ENCODE data around the gene RARB.

RARB gene

DNA sequence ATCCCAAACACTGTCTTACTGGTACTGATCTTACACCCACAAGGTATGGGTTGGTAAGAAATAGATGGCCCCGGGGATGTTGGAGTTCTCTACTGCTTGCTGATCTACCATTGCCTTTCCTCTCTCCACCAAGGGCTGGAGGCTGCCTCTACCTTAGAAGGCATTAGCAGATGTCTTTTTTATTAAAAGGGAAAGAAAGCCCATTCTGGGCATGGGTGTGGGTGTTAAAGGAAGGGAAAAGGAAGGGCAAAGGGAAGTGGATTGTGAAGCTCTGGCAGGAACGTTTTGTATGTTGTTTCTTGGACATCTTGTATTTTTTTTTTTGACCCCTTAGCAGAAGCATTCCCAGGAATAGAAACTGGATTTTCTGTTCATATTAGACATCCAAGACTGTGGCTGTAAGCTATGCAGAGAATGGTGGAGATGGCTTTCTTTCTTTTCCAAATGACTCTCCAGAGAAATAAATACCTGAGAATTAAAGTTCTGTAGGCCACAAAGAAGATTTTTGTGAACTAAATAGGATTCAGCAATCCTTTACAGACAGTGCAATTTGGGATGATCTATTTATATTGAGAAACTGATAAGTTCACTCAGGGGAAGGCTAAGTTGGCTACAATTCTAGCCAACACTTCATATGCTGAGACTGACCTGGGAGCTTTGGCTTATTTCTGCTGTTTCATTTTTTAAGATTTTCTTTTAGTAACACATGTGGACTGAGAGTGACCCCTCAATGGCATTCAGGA lies 127.8 kb downstream of the RARB start:
- DNase-seq (ENCODE audit: low spot score), result no peak

DNA sequence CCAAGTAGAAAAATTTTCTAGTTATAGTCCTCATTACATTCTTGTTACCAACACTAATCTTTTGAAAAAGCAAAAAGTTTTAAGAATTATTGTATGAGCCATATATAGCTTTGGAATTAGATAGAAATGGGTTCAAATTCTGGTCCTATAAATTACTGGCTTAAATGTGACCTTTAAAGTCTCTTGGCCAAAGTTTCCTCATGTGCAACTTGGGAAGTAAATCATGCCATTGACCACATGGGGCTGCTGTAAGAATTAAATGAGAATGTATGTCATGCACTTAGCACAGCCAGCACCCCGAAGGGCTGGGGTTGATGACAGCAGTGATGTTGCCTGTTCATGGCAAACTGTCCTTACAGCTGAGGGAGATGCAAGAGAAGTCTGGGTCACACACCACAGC lies 128.4 kb downstream of the RARB start:
- no peak for DNase-seq (ENCODE audit: low spot score)

DNA sequence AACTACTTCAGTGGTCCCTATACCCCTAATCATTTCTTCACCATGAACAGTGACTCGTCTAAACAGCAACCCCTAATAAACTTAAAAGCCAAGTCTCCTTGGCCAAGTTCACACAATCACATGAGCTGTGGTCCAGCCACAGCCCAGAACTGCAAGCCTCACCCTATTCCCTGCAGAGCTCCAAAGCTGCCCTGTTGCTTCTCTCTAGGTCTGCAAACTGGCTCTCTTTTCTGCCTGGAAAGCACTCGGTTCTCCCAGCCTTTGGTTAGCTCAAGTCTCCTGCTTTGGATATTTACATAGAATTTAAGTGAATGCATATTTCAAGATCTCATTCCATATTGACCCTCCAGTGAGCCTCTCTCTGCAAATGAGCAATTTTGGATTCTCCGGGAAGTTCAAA lies 129.6 kb downstream of the RARB start:
- no peak for DNase-seq (ENCODE audit: low spot score)

DNA sequence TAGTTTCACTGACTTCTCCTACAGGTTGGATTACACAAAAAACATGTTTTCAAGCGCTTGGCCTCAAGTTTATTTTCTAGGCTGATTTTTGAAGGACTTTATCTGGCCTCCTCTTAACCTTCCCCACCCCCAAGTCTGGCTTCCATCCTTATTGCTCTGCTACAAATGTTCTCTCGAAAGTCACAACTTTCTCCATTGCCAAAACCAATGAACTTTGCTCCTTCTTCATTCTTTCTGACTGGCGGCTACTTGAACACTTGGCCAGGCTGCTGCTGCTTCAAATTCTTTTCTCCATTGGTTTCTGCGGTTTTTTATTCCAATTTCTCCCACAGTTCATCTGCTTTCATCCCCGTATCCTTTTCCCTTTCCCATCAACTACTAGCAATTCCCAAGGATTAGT lies 130.1 kb downstream of the RARB start:
- DNase-seq (ENCODE audit: low spot score), result no peak

DNA sequence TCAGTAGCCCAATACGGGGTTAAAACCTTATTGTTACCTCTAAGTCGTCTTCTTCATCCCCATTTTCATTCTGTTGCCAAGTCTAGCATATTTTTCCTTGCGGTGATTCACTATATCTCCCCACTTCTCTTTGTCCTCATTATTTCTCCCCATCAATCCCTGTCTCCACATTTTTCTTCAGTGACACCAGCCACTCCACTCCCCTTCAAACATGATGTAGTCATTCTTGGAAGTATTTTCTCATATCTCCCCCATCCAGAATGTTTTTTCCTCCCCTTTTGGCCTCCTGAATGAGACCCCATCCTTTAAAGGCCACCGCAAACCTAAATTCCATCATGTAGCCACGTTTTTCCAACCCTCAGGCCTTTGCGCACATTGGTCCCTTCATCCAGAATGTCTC lies 130.7 kb downstream of the RARB start:
- DNase-seq (ENCODE audit: low spot score), result no peak

DNA sequence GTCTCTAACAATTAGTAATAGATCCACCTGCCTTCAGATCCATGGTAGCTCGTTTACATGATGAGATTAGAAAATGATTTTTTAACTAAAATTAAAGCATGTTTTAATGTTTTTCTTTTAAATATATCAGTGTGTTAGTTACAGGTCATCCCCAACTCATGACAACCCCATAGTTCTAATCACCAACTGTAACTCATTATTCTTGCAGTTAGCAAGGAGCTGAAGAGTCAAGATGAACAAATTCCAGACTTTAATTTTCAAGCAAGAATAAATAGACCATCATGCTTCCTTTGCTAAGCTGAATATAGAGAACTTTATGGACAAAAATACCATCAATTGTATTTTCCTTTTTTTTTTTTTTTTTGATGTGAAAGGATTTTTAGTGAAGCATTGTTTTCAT lies 135.5 kb downstream of the RARB start:
- DNase-seq (ENCODE audit: low spot score), result no peak

DNA sequence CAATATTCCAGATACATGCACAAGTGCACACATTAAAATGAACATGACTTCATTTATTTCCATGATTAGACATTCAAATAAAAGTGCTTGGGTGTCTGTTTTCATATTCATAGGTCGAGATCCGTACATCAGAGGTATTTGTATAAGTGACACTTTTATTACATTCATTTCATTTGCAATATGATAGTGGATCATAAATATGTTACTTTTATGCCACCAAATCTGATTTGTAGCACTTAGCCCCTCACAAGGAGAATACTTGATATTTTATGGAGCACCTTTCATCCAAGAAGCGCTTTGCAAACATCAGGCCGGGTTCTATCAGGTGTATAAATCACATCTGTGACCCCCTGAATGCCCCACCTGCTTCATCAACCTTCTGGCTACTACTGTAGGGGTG lies 136.0 kb downstream of the RARB start:
- DNase-seq (ENCODE audit: low spot score), result no peak

DNA sequence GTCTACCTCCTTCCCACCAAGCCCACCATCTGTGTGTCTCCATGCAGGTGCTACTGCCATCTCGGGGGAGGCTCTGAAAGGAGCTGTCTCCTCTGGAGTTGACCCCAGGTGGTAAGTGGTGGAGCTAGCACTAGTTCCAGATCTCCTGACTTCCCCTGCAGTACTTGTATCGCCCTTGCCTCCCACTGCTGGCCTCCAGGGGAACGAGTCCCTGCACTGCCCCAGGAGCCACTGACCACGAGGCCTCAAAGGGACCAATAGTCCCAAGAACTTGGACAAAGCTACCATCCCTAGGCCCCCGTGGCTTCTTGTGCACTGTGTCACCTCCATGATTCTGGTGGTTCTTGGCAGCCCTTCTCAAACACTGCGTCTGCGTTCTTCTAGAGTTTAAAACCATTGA lies 137.7 kb downstream of the RARB start:
- no peak for DNase-seq (ENCODE audit: low spot score)

DNA sequence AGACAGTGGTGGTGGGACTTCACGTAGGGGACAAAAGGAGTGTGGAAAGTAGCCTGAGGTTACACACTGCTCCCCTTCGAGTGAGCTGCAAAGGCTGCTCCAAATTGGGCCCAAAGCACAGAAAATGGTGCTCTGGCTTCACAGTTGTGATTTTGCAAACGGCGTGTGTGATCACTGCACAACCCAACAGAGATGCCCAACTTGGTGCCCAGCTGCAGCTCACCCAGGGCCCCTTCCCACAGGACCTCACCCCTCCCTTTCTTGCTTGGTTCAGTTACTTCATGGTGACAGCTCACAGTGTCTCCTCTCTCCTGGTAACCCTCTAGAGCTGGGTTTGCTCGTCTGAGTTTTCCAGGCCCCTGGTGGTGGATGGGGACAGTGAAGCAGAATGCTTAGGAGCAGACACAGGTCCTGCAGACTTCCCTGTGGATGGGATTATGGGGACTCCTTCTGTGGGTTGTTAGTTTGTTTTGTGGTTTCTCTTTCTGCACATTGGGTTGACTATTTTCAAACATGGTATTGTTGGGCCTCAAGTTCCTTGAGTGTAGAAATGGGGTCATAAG lies 138.4 kb downstream of the RARB start:
- DNase-seq (ENCODE audit: low spot score), result no peak

DNA sequence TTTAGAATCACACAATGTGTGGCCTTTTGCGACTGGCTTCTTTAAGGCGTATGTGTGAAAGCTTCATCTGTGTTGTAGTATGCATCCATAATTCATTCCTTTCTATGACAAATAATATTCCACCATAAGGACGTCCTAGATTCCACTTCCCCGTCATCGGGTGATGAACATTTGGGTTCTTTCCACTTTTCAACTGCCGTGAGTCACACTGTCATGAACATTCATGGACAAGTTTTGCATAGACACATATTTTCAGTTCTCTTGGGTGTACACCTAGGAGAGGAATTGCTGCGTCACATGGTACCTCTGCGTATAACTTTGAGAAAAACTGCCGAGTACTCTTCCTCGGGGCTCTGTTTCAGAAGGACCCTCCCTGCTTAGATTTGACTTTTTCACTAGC lies 139.3 kb downstream of the RARB start:
- DNase-seq (ENCODE audit: low spot score), result no peak

DNA sequence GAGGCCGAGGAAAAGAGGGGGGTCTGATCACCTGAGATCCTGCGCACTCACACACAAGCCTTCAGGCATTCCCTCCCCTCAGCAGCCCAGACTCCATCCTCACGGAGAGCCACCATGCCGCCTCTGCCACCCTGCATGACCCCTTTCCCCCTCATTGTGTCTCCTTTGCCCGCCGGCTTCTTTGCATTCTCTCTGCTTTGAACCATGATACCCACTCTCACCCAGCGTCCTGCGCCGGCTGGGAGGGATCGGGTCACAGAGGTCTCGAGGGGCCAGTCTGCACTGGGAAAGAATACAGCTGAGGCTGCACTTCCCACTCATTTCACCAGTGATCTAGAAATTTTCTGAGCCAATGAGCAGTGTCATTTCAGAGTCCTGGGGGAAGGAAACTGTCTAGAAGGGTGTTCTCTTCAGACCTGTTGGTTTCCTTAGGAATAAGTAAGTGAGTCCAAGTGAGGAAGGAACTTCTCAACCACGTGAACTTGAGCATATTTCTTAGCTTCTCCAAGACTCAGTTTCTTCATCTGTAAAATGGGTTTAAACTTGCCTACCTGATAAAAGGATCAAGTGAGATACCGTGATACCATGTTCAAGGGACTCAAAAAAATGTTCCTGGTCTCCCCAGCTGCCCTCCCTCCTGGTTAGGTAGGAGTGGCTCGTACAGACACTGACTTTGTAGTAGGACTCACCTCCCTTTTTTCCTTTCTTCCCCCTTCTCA lies 139.9 kb downstream of the RARB start:
- no peak for DNase-seq (ENCODE audit: low spot score)

DNA sequence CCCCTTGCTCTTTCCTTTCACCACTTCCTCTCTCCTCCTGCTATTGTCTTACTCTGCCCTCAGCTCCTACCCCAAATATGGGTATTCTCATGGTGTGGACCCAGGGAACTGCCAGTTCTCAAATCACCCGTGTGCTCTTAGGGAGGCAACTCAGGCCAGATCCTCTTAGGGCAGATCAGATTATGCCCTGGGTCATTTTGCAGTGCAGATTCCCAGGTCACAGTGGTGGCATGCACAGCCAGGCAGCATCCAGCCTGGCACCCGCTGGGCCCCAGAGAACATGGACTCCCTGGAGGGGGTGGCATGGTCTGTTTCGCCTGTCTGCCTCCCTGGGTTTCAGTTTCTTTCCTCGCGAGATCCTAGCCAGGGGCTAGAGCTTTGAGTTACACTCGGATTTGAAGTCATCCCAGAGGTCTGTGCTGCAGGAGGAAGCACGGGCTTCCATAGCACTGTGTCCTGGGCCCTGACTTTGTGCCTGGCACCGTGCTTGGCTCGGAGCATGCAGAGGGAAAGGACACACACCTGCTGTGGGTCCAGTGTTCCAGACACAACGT lies 140.5 kb downstream of the RARB start:
- DNase-seq (ENCODE audit: low spot score), result no peak

DNA sequence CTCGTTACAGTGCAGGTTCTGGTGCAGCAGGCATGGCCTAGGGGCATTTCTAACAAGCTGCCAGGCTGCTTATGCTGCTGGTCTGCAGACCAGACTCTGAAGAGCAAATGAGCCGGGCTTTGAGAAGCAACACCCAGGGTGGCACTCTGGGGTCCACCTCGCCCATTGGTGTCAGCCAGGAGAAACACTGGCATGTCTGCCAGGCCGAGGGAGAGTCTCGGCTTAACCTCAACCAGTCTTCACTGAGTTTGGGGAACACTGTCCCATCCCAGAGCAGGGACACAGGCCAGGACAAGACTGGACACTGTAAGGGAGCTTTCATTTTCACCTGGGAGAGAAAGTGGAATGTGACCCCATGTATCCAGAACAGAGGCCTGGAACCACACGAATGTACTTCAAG lies 143.2 kb downstream of the RARB start:
- no peak for DNase-seq (ENCODE audit: low spot score)

DNA sequence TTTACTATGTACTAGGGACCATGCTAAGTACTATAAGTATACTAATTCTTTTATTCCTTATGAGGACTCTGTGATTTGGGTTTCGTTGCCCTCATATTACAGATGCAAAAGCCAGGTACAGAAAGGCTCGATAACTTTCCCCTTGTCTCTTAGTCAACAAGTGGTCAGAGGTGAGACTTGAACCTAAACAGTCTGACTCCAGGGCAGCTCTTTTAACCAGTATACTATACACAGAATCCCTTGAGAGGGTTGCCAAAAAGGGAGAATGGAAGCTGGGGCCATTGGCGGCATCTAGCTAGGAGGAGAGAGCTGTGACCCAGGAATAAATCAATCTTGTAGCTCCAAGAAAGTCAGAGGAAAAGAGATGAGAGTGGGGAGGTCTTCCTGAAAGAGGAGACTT lies 144.3 kb downstream of the RARB start:
- DNase-seq (ENCODE audit: low spot score), result no peak

DNA sequence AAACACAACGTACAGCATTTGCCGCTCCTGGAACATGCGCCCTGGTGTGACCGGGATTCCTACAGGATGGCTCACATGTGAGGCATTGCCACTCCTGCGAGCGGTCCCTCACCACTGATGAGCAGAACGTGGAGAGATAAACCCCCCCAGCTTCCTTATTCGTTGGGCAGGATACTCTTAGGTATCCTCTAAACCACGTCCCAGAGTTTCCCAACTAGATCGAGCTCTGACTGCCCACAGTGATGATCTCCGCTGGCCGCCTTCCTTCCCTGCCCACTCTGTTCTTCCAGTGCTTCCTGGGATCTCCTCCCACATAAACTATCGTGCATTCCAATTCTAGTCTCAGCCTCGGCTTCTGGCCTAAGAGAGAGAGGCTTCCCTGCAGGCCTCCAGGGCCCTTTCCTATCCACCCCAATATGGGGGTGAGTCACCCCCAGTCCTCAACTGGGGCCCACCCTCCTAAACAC lies 144.9 kb downstream of the RARB start:
- DNase-seq (ENCODE audit: low spot score), result no peak

DNA sequence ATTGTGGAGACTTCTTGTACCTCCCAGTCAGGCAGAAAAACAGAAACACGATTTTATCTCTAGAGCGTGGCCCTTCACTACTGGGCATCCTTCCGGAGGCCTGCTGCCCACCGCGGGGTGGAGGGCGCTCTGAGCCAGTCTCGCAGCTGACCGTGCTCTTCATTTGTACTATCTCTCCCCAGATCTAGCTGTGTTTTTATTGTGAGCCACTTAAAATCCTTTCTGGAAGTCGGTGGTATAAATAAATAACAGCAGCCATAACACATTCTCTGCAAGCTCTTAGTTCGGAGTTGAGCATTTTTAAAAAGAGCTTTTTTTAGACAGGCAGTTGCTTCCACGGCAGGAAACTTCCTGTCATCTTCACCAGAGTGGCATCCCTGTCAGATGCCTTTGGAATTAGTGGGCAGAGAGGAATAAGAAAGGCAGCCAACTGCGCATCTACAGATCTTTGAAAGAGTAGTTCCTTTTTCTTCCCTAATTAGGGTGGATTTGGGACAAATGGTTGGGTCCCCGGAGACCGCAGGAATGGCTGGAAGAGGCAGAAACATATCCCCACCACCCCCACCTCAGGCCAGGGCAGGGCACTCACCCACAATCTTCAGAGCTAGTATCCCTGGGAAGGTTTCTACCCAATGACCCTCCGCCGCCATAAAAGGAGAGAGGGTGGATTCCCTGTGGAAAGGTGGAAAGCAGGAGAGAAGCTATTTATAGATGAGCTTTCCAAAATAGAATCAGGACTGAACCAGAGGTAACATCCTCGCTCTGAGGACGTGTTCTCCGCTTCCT lies 145.5 kb downstream of the RARB start:
- DNase-seq (ENCODE audit: low spot score), result no peak

DNA sequence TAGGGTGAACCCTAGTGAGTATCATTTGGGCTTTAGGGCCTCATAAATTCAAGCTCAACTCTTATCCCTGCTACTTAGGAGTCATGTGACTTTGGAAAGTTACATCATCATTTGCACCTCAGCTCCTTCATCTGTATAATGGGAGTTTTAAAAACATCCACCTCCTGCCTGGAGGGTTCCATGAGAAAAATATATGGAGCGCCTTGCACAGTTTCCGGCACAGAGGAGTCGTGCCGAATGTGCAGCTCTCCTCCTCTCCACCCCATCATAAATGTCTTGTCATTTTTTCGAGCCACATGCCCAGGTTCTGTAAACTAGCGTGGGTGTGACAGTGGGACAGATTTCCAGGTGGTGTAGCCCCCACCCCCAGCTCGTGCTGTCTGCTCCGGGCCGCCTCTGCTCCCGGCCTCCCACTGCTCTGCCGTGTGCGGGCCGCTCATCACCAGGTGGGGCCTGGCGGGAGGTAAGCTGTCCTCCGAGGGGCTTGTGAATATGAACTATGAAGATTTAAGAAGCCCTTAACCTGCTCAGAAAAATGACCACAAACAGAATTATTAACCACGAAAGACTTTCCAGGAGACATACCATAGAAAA lies 146.2 kb downstream of the RARB start:
- DNase-seq (ENCODE audit: low spot score), result no peak

DNA sequence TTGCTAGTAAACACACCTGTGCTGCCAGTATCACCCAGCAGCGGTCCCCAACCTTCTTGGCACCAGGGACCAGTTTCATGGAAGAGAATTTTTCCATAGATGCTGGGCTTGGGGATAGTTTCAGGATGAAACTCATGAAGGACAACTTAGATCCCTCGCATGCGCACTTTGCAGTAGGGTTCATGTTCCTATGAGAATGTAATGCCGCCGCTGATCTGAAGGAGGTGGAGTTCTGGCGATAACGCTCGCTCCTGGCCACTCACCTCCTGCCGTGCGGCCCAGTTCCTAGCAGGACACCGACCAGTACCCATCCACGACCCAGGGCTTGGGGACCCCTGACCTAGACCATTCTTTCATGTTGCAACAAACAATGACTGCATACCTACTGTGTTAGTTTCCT lies 146.9 kb downstream of the RARB start:
- no peak for DNase-seq (ENCODE audit: low spot score)

DNA sequence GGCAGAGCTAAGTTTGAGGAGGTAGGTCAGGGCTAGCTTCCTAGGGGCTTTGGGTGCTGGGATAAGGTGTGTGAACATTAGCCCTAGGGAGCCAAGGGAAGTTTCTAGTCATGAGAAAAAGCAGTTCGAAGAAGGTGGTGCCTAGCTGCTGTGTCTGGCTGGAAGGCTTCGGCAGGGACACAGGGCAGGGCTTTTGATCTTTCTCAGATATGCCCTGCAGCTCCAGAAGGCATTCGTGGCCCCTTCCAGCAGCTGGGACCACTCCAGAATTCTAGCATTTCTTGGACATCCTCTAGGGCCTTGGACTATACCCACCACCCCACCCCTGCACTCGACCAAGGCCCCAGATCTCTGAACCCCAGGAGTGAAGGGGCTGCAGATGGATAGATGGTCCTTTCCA lies 148.1 kb downstream of the RARB start:
- no peak for DNase-seq (ENCODE audit: low spot score)

DNA sequence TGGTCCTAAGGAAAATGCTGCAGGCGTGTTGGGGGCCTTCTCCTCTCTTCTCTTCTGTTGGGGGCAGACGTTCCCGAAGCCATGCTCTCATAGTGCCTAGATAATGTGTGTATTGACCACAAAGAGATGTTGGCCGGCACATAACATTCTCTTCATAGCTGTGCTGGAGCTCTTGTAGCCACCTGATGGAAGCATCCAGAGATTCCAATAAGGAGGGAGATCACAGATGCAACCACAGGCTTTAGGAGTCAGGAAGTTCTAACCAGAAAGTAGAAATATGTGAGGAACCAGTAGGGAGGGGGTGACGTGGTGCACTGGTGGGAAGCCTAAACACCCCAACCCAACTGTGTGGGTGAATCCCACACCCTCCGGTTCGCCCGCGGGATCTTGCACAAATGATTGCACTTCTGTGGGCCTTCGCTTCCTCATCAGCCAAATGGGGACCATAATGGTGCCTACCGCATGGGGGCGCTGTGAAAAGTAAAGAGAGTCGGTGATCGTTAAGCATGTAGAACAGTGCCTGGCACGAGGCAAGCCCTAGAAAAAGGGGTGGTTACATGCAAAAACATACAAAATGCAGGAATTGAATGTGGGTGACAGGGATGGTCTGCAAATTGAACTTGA lies 148.9 kb downstream of the RARB start:
- peak; percentile 31 for DNase-seq (ENCODE audit: low spot score)

DNA sequence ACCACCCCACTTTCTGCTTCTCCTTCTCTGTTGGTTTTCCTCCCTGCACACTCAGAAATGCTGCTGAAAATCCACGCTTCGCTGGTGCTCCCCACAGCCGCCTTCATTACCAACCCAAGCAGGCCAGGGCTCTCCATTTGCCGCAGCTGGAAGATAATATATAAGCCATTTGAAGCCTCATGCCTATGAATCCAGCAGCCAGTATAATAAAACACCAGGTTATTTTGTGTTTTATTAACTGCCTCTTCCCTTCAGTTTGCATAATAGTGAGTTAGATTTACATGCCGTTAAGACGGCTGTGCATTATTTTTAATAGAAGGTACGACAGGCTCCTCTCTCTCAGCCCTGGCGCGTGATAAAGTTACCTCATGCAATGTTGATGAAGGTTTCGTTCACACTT lies 150.0 kb downstream of the RARB start:
- no peak for DNase-seq (ENCODE audit: low spot score)

DNA sequence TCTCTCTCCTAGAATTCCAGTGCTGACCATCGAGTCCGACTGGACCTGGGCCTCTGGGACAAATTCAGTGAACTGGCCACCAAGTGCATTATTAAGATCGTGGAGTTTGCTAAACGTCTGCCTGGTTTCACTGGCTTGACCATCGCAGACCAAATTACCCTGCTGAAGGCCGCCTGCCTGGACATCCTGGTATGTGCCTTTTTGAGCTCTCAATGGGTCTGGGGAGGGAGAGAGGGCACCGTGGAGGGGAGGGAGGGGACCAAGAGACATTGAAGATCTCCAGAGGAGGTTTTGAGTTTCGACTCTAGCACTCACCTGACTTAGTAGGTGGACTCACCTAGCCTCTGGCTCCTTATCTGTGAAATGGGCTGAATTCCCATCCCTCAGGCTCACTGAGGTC lies 152.5 kb downstream of the RARB start:
- no peak for DNase-seq (ENCODE audit: low spot score)

Data from iPS-NIHi11 (cell line).